H1 (cell line): ENCODE measurements around the gene GRB7. TPM values are rescaled to one million over a fixed set of nuclear protein-coding genes. Genes with fewer than 3 reads are reported as not detected.

Source experiments
- ATF2 ChIP-seq: IDR thresholded peaks from 2 replicates; pipeline ENCODE4 v1.6.1; 2012; ENCODE audit warnings: low read length, inconsistent platforms
- BCL11A ChIP-seq, 2 experiments: IDR thresholded peaks; one replicate each; pipeline ENCODE4 v1.6.1; 2011; ENCODE audit warnings: low read depth in 2 of 2, low read length in 2 of 2, mild to moderate bottlenecking in 2 of 2
- CBX5 ChIP-seq: fragments of 300-800, 300-1000 bp; sonication (generic); IDR thresholded peaks from 2 replicates; pipeline ENCODE4 v1.7.1; 2016; ENCODE audit warnings: antibody characterized with exemption, low read length, low read depth
- CREB1 ChIP-seq: IDR thresholded peaks from 2 replicates; pipeline ENCODE4 v1.6.1; 2012; ENCODE audit warnings: inconsistent platforms
- EZH2 ChIP-seq: fragments of 200-600 bp; sonication (generic); IDR thresholded peaks from 2 replicates; pipeline ENCODE4 v1.7.1; 2012; ENCODE audit warnings: low read depth, mild to moderate bottlenecking, moderate library complexity, low read length, inconsistent platforms; ENCODE audit not compliant: severe bottlenecking
- KDM1A ChIP-seq: fragments of 200-600, 300-600 bp; sonication (generic); IDR thresholded peaks from 2 replicates; pipeline ENCODE4 v1.7.1; 2016; ENCODE audit warnings: mild to moderate bottlenecking, low read length, borderline replicate concordance
- MAFK ChIP-seq: IDR thresholded peaks from 2 replicates; pipeline ENCODE4 v1.6.1; 2012; ENCODE audit warnings: low read depth, mild to moderate bottlenecking, improper control_type of control experiment, low read length
- NANOG ChIP-seq: IDR thresholded peaks from 2 replicates; pipeline ENCODE4 v1.6.1; 2011; ENCODE audit warnings: low read length, low read depth, mild to moderate bottlenecking, inconsistent platforms; ENCODE audit not compliant: insufficient read depth, poor library complexity, severe bottlenecking
- RAD21 ChIP-seq, 2 experiments: IDR thresholded peaks in 1 of 2; conservative IDR thresholded peaks in 1 of 2; 2 replicates each; pipeline ENCODE4 v1.6.1; 2011; ENCODE audit warnings: low read depth in 2 of 2, low read length in 2 of 2, improper control_type of control experiment in 1 of 2, inconsistent platforms in 1 of 2, mild to moderate bottlenecking in 1 of 2, moderate library complexity in 1 of 2
- RNF2 ChIP-seq: fragments of 200-900, 300-1000 bp; sonication (generic); IDR thresholded peaks from 2 replicates; pipeline ENCODE4 v1.7.1; 2016; ENCODE audit warnings: borderline replicate concordance, low read depth, mild to moderate bottlenecking, antibody characterized with exemption, low read length; ENCODE audit not compliant: poor library complexity, severe bottlenecking; ENCODE audit errors: missing control alignments
- SIN3A ChIP-seq, 2 experiments: IDR thresholded peaks in 1 of 2; conservative IDR thresholded peaks in 1 of 2; 2 replicates each; pipeline ENCODE4 v1.6.1; 2011 to 2012; ENCODE audit warnings: low read length in 2 of 2, improper control_type of control experiment in 1 of 2, low read depth in 1 of 2, mild to moderate bottlenecking in 1 of 2
- TAF7 ChIP-seq: optimal IDR thresholded peaks from 2 replicates; pipeline ENCODE3; 2011; ENCODE audit warnings: low read depth, mild to moderate bottlenecking, inconsistent platforms, low read length, moderate library complexity, borderline replicate concordance
- polyA plus RNA-seq, 7 experiments: library from polyadenylated mRNA; depleted of rRNA in 3 of 7; stranded (reverse) in 5 of 7; unstranded in 2 of 7; fragments of >200 nt in 5 of 7; fragments of 200-250 nt in 2 of 7; gene quantifications; 1 replicate in 5 of 7; 2 replicates in 1 of 7; 4 replicates in 1 of 7; pipeline versions ENCODE4 v1.2.1 to v1.2.3, GENCODE V29; 2011 to 2013; ENCODE audit warnings: missing spikeins in 2 of 7, mixed read lengths in 2 of 7
- total RNA-seq: library from RNA; stranded (reverse); fragmentation: NEBNext Ultra II Directional; extraction: Animal tissue kit (Norgen Biotek cat#: 25700); gene quantifications from 2 replicates; pipeline ENCODE4 v1.2.1, GENCODE V29; 2021

GRB7 gene
- total and polyA plus RNA-seq, 2 of the 8 experiments (the other 6 are each of a cell fraction or from before 2014, with no cell fraction given) = 32.2 to 41.5 TPM

- TF ChIP-seq NANOG (peak; percentile 94), SIN3A (conservative IDR thresholded peaks at IDR 0.05 in 1 of 2, IDR thresholded peaks at IDR 0.05 in 1 of 2; ENCODE audit: low read depth in 1 of 2, low read length in 2 of 2) (0 out of 4 replicates have a peak, but pooled peaks of 1 of the 2 experiments have one; percentile 70), TAF7 (peak; percentile 23), ATF2 (peak; percentile 51; the same call in 1 of the 2 replicates), RAD21 (IDR thresholded peaks at IDR 0.05 in 1 of 2, conservative IDR thresholded peaks at IDR 0.05 in 1 of 2; ENCODE audit: low read depth in 2 of 2, low read length in 2 of 2) (peak in 1 of 2 experiments; percentile 39; a peak in 3 of 4 replicates), CREB1 (no peak), RNF2 (no peak), CBX5 (no peak), BCL11A (IDR thresholded peaks at IDR 0.05; ENCODE audit: low read depth in 2 of 2, low read length in 2 of 2) (peak in 1 of 2 experiments; percentile 3), KDM1A (no peak), MAFK (no peak), EZH2 (peak; percentile 32)
Observed at GRCh38 chr17:39688945-39689344, 48.8 kb upstream of the GRB7 start (continued).
